GM10266 (cell line): ENCODE data around the gene LRP1.

Source experiments
- DNase-seq: peaks from one replicate; pipeline ENCODE4 v3.0.0; 2012; ENCODE audit errors: extremely low spot score
- CTCF ChIP-seq: IDR thresholded peaks from 2 replicates; pipeline ENCODE4 v1.5.1; 2012; ENCODE audit warnings: mild to moderate bottlenecking, low read depth; ENCODE audit not compliant: control insufficient read depth, insufficient read depth; ENCODE audit errors: missing control alignments

The LRP1 gene

GRCh38 chr12:57210926-57211692, 82.8 kb downstream of the LRP1 start:
- TF ChIP-seq CTCF = no peak
- DNase-seq = no peak

- DNase-seq = no peak
- TF ChIP-seq CTCF = no peak
Observed at GRCh38 chr12:57211791-57212700, 83.8 kb downstream of the LRP1 start.

- no peak for TF ChIP-seq CTCF
- no peak for DNase-seq
Observed at GRCh38 chr12:57212701-57213057, 84.4 kb downstream of the LRP1 start.

GRCh38 chr12:57213058-57213715, 84.9 kb downstream of the LRP1 start:
- peak; percentile 98 for TF ChIP-seq CTCF
- peak; percentile 93 for DNase-seq

GRCh38 chr12:57213763-57214397, 85.6 kb downstream of the LRP1 start:
- DNase-seq = no peak
- TF ChIP-seq CTCF = no peak

- TF ChIP-seq CTCF = peak; percentile 81
- DNase-seq = peak; percentile 86
Observed at GRCh38 chr12:57214398-57214781, 86.1 kb downstream of the LRP1 start.
